Right atrium auricular region (tissue), 2 donors: Measurements from ENCODE around the gene GAD1. TPM values are rescaled to one million over a fixed set of nuclear protein-coding genes. Genes with fewer than 3 reads are reported as not detected.

Source experiments
- DNase-seq: peaks from one replicate; pipeline ENCODE4 v3.0.0-alpha.2; 2019; ENCODE audit warnings: low spot score
- H3K27ac ChIP-seq, 2 donors: fragments of 200-600 bp; sonication (generic); 1 replicate in 1 of 2; 2 replicates in 1 of 2; pipeline ENCODE4 v1.5.1; 2016 to 2019
- H3K27me3 ChIP-seq, 2 donors: fragments of 200-600 bp; sonication (generic); one replicate each; pipeline versions ENCODE4 v1.5.1 to v1.6.0; 2017 to 2019
- H3K36me3 ChIP-seq: fragments of 200-600 bp; sonication (generic); one replicate; pipeline ENCODE4 v1.5.1; 2016
- H3K4me1 ChIP-seq, 2 donors: fragments of 200-600 bp; sonication (generic); one replicate each; pipeline versions ENCODE4 v1.5.1 to v1.6.0; 2017 to 2019
- H3K4me3 ChIP-seq, 2 donors: fragments of 200-600 bp; sonication (generic); 1 replicate in 1 of 2; 2 replicates in 1 of 2; pipeline ENCODE4 v1.5.1; 2017 to 2019; ENCODE audit warnings: mild to moderate bottlenecking in 1 of 2, moderate library complexity in 1 of 2
- H3K9me3 ChIP-seq, 2 donors: fragments of 200-600 bp; sonication (generic); one replicate each; pipeline ENCODE4 v1.5.1; 2019
- total RNA-seq, 2 donors: library from RNA; depleted of rRNA; stranded (reverse); fragments of >200 nt; gene quantifications; one replicate each; pipeline ENCODE4 v1.1.0, GENCODE V29; 2016
- TF ChIP-seq, protein P1 (sequence below), 2 donors: fragments of 200-600 bp; sonication (generic); IDR thresholded peaks; one replicate each; pipeline ENCODE4 v1.5.1; 2019; ENCODE audit warnings: antibody characterized with exemption in 2 of 2

Gene GAD1
- total RNA-seq, 2 donors from 2014 or later = not detected

DNA sequence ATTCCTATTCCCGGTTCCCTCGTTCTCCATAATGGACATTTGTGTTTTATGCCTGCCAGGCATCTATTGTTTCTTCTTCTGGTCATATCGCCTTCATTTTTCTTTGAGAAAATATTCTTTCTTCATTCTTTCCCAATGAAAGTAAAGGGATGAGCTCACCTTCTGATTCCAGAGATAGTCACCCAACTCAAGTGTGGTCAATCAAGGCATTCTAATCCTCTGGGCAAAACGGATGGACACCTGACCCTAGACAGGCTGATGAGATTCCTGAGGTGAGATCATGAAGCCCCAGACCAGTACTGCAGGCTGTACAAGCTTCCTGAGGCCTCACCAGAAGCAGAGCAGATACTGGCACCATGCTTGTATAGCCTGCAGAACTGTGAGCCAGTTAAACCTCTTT is 52.8 kb downstream of the GAD1 start:
- Histone ChIP-seq H3K4me1 (peaks cover 0 to 11% of the 10 kb centered on the region in 2 donors), H3K27ac (no peak overlapping the region), H3K36me3 (no peaks in the 10 kb centered on the region), H3K27me3 (no peaks in the 10 kb centered on the region), H3K4me3 (no peak overlapping the region), H3K9me3 (no peaks in the 10 kb centered on the region)
- TF ChIP-seq, protein P1, sequence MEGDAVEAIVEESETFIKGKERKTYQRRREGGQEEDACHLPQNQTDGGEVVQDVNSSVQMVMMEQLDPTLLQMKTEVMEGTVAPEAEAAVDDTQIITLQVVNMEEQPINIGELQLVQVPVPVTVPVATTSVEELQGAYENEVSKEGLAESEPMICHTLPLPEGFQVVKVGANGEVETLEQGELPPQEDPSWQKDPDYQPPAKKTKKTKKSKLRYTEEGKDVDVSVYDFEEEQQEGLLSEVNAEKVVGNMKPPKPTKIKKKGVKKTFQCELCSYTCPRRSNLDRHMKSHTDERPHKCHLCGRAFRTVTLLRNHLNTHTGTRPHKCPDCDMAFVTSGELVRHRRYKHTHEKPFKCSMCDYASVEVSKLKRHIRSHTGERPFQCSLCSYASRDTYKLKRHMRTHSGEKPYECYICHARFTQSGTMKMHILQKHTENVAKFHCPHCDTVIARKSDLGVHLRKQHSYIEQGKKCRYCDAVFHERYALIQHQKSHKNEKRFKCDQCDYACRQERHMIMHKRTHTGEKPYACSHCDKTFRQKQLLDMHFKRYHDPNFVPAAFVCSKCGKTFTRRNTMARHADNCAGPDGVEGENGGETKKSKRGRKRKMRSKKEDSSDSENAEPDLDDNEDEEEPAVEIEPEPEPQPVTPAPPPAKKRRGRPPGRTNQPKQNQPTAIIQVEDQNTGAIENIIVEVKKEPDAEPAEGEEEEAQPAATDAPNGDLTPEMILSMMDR (IDR thresholded peaks at IDR 0.05) = no peak
- no peak for DNase-seq

DNA sequence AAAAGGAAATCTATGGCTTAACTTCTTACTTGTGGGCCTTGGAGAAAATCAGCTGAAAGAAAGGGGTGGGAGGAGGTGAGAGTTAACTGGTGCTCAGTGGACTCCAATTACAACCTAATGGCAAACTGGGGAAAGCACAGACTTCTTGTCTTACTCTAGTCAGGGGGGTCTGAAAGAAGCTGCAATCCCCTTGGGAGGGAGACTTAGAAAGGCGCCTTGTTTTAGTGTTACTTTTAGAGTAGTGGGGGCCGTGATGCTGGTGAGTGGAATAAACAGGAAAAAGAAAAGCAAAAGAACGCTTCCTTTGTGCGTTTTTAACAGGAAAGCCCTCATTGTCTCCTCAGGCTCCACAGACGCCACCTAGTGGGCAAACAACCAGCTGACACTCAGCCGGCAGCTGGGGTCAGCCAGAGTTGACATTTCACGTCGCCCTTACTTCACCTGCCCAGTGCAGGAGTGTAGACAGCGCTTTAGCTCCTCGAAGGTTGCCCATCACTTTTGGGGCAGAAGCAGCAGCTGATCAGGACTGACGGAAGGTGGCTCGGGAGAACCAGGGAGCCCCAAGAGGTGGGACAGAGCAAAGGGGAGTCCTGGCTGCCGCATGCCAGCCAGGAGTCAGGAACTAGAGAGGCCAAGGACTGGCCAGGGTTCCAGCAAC is 56.5 kb downstream of the GAD1 start:
- Histone ChIP-seq H3K36me3 (no peaks in the 10 kb centered on the region), H3K27ac (no peak overlapping the region), H3K4me1 (peaks cover 0 to 11% of the 10 kb centered on the region in 2 donors), H3K9me3 (no peaks in the 10 kb centered on the region), H3K4me3 (peak overlapping the region in 1 of 2 donors; percentile 25), H3K27me3 (no peaks in the 10 kb centered on the region)
- TF ChIP-seq, protein P1 (IDR thresholded peaks at IDR 0.05) = peak; percentile 86 to 89
- peak; percentile 63 for DNase-seq

DNA sequence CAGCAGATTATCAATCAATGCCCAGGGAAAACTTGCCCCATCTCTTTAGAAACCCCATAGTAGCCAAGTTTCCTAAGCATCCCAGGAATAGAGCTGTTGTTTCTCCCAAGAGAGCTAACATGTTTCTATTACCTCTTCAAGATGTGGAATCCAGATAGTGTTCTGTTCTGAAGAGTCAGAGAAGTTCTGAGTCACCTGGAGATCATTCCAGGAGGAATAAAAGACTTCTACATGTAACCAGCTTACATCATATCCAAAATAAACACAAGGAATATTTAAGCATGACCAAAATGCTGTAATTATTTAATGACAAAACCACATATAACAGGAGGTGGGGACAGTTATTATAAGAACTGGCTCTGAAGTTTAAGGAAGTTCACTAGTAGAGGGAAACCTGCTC is 61.4 kb downstream of the GAD1 start:
- Histone ChIP-seq H3K4me1 (peaks cover 0 to 5% of the 10 kb centered on the region in 2 donors), H3K27ac (no peak overlapping the region), H3K27me3 (no peaks in the 10 kb centered on the region), H3K4me3 (no peak overlapping the region), H3K9me3 (no peaks in the 10 kb centered on the region), H3K36me3 (no peaks in the 10 kb centered on the region)
- no peak for DNase-seq
- TF ChIP-seq, protein P1 (IDR thresholded peaks at IDR 0.05) = no peak

DNA sequence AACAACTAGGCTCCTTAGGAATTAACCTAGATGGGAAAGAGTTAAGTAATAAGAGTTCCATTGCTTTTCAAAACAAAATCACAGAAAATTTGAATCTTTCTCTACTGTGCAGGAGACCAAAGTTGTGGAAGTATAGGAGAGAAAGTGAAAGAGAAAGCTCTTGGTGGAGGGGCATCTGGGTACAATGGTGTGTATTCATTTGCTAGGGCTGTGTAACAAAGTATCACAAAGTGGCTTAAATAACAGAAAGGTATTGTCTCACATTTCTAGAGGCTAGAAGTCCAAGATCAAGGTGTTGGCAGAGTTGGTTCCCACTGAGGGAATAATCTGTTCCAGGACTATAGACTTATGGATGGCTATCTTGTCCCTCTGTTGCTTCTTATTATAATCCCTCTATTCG is 61.8 kb downstream of the GAD1 start:
- TF ChIP-seq, protein P1 (IDR thresholded peaks at IDR 0.05) = no peak
- Histone ChIP-seq H3K4me1 (peaks cover 0 to under 1% of the 10 kb centered on the region in 2 donors), H3K27me3 (no peaks in the 10 kb centered on the region), H3K9me3 (no peaks in the 10 kb centered on the region), H3K4me3 (no peak overlapping the region), H3K36me3 (no peaks in the 10 kb centered on the region), H3K27ac (no peak overlapping the region)
- no peak for DNase-seq

DNA sequence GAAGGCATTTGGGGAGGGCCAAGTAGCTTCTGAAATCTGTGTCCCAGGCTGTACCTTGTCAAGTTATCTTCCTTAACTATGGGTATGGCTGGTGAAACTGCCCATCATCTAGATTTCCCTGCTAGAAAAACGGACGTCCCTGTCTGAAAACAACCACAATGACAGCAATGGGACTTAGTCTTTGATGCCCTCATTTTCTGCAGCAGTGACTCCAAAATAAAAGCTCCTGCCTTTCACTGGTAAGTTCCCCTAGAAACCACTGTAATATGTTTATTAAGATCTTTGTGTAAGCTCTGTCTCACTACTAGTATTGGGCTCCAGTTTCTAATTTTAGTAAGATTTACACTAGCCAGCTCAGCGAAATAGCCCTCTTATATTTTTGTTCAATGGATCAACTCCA is 65.2 kb downstream of the GAD1 start:
- Histone ChIP-seq H3K4me3 (no peak overlapping the region), H3K9me3 (no peaks in the 10 kb centered on the region), H3K4me1 (no peaks in the 10 kb centered on the region), H3K27ac (no peak overlapping the region), H3K27me3 (no peaks in the 10 kb centered on the region), H3K36me3 (no peaks in the 10 kb centered on the region)
- TF ChIP-seq, protein P1 (IDR thresholded peaks at IDR 0.05) = no peak
- DNase-seq = no peak

DNA sequence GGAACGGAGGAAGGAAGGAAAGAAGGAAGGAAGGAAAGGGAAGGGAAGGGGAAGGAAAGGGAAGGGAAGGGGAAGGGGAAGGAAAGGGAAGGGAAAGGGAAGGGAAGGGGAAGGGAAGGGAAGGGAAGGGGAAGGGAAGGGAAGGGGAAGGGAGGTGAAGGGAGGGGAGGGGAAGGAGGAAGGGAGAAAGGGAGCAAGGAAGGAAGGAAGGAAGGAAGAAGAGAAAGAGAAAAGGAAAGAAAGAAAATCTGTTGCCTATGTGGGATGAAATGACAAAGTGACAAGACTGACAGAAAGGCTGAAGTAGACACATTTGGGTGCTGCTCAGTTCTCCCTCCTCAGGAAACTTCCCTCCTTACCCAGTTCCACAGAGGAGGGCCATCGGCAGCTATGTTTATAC is 66.1 kb downstream of the GAD1 start:
- Histone ChIP-seq H3K9me3 (no peaks in the 10 kb centered on the region), H3K4me1 (no peaks in the 10 kb centered on the region), H3K27ac (no peak overlapping the region), H3K36me3 (no peaks in the 10 kb centered on the region), H3K27me3 (no peaks in the 10 kb centered on the region), H3K4me3 (no peak overlapping the region)
- TF ChIP-seq, protein P1 (IDR thresholded peaks at IDR 0.05) = no peak
- no peak for DNase-seq
